K562 (cell line): ENCODE data around the gene OBSCN. TPM values are rescaled to one million over a fixed set of nuclear protein-coding genes. Genes with fewer than 3 reads are reported as not detected.

ENCODE experiments used
- ATF3 ChIP-seq, 2 experiments: fragments of 450-650 bp in 1 of 2; sonication (generic) in 1 of 2; formaldehyde crosslinking in 1 of 2; IDR thresholded peaks in 1 of 2; conservative IDR thresholded peaks in 1 of 2; 2 replicates each; pipeline versions ENCODE4 v1.6.1 to v1.8.1; 2016 to 2023; ENCODE audit warnings: mild to moderate bottlenecking in 2 of 2, moderate library complexity in 2 of 2, inconsistent platforms in 1 of 2, missing genetic modification reagents in 1 of 2
- BCOR ChIP-seq: fragments of 450-650 bp; IDR thresholded peaks from 2 replicates; pipeline ENCODE4 v1.6.1; 2016
- CBX5 ChIP-seq: IDR thresholded peaks from 2 replicates; pipeline ENCODE4 v1.6.1; 2014; ENCODE audit warnings: low read depth, borderline replicate concordance
- CHAMP1 ChIP-seq: fragments of 450-650 bp; IDR thresholded peaks from 2 replicates; pipeline ENCODE4 v1.6.1; 2016; ENCODE audit warnings: mild to moderate bottlenecking
- DACH1 ChIP-seq: fragments of 450-650 bp; IDR thresholded peaks from 2 replicates; pipeline ENCODE4 v1.6.1; 2018; ENCODE audit not compliant: partially characterized antibody
- DPF2 ChIP-seq: fragments of 450-650 bp; IDR thresholded peaks from 2 replicates; pipeline ENCODE4 v1.6.1; 2016
- EHMT2 ChIP-seq: fragments of 450-650 bp; IDR thresholded peaks from 2 replicates; pipeline ENCODE4 v1.6.1; 2018; ENCODE audit warnings: antibody characterized with exemption
- EP300 ChIP-seq: IDR thresholded peaks from 2 replicates; pipeline ENCODE4 v1.6.1; 2012; ENCODE audit warnings: low read length, improper control_type of control experiment
- GTF2A2 ChIP-seq: IDR thresholded peaks from 2 replicates; pipeline ENCODE4 v1.6.1; 2016; ENCODE audit warnings: mild to moderate bottlenecking, missing genetic modification characterization, missing compliant biosample characterization
- HDAC8 ChIP-seq: fragments of 450-650 bp; IDR thresholded peaks from 2 replicates; pipeline ENCODE4 v1.6.1; 2016; ENCODE audit warnings: mild to moderate bottlenecking, missing genetic modification characterization, moderate library complexity, missing compliant biosample characterization
- JUND ChIP-seq, 2 experiments: IDR thresholded peaks; 2 replicates in 1 of 2; 3 replicates in 1 of 2; pipeline ENCODE4 v1.6.1; 2011; ENCODE audit warnings: borderline replicate concordance in 2 of 2, low read depth in 2 of 2, low read length in 2 of 2, improper control_type of control experiment in 1 of 2, missing biosample characterization in 1 of 2, missing genetic modification characterization in 1 of 2, missing genetic modification reagents in 1 of 2
- LEF1 ChIP-seq: fragments of 450-650 bp; IDR thresholded peaks from 2 replicates; pipeline ENCODE4 v1.6.1; 2016; ENCODE audit warnings: mild to moderate bottlenecking
- MIER1 ChIP-seq: fragments of 450-650 bp; IDR thresholded peaks from 2 replicates; pipeline ENCODE4 v1.6.1; 2016; ENCODE audit warnings: antibody characterized with exemption, mild to moderate bottlenecking, low read depth
- MTA3 ChIP-seq: fragments of 450-650 bp; formaldehyde crosslinking; IDR thresholded peaks from 2 replicates; pipeline ENCODE4 v1.6.1; 2017; ENCODE audit warnings: mild to moderate bottlenecking, borderline replicate concordance
- NBN ChIP-seq: fragments of 450-650 bp; IDR thresholded peaks from 2 replicates; pipeline ENCODE4 v1.6.1; 2016; ENCODE audit warnings: low read depth, mild to moderate bottlenecking
- NR2C2 ChIP-seq, 2 experiments: fragments of 200-800 bp in 1 of 2; sonication (Bioruptor generic) in 1 of 2; sonication (generic) in 1 of 2; formaldehyde crosslinking in 1 of 2; IDR thresholded peaks; 2 replicates each; pipeline versions ENCODE4 v1.6.1 to v1.8.0; 2016 to 2022; ENCODE audit warnings: mild to moderate bottlenecking in 1 of 2, missing compliant biosample characterization in 1 of 2, missing genetic modification characterization in 1 of 2, missing genetic modification reagents in 1 of 2
- NUFIP1 ChIP-seq: fragments of 450-650 bp; IDR thresholded peaks from 2 replicates; pipeline ENCODE4 v1.6.1; 2018; ENCODE audit not compliant: partially characterized antibody
- RAD51 ChIP-seq: fragments of 450-650 bp; IDR thresholded peaks from 2 replicates; pipeline ENCODE4 v1.7.1; 2016; ENCODE audit warnings: low read depth, mild to moderate bottlenecking, borderline replicate concordance
- RBM25 ChIP-seq: fragments of 200-400 bp; formaldehyde crosslinking; IDR thresholded peaks from 2 replicates; pipeline ENCODE4 v1.6.1; 2018; ENCODE audit warnings: low read length, low read depth, moderate library complexity; ENCODE audit not compliant: severe bottlenecking
- SRSF9 ChIP-seq: fragments of 200-400 bp; formaldehyde crosslinking; IDR thresholded peaks from 2 replicates; pipeline ENCODE4 v1.6.1; 2017; ENCODE audit warnings: low read depth, low read length, borderline replicate concordance
- STAT5A ChIP-seq: IDR thresholded peaks from 2 replicates; pipeline ENCODE4 v1.6.1; 2012; ENCODE audit warnings: low read length, inconsistent platforms, borderline replicate concordance
- TAF9B ChIP-seq: fragments of 450-650 bp; IDR thresholded peaks from 2 replicates; pipeline ENCODE4 v1.6.1; 2018; ENCODE audit warnings: mild to moderate bottlenecking; ENCODE audit not compliant: partially characterized antibody
- XRCC3 ChIP-seq: fragments of 450-650 bp; IDR thresholded peaks from 2 replicates; pipeline ENCODE4 v1.6.1; 2017; ENCODE audit warnings: mild to moderate bottlenecking, moderate library complexity
- ZEB2 ChIP-seq: fragments of 450-650 bp; IDR thresholded peaks from 2 replicates; pipeline ENCODE4 v1.6.1; 2016
- ZNF124 ChIP-seq: sonication (generic); formaldehyde crosslinking; IDR thresholded peaks from 2 replicates; pipeline ENCODE4 v1.8.1; 2022; ENCODE audit warnings: missing genetic modification reagents
- polyA plus RNA-seq, 8 experiments: library from polyadenylated mRNA; depleted of rRNA in 4 of 8; stranded (reverse) in 5 of 8; unstranded in 3 of 8; fragments of >200 nt; fragmentation: Nextera tagmentation in 2 of 8; fragmentation: Illumina TruSeq in 1 of 8; extraction: Ambion mirVana in 2 of 8; extraction: Trizol in 1 of 8; gene quantifications; 2 replicates each; pipeline versions ENCODE4 v1.2.1 to v1.2.3, GENCODE V29; 2011 to 2014; ENCODE audit warnings: inconsistent platforms in 1 of 8, missing spikeins in 1 of 8
- total RNA-seq, 7 experiments: library from RNA; depleted of rRNA in 6 of 7; stranded (reverse); fragments of >200 nt in 6 of 7; fragmentation: Illumina TruSeq in 2 of 7; extraction: Trizol in 2 of 7; gene quantifications; 2 replicates each; pipeline versions ENCODE4 v1.2.1 to v1.2.3, GENCODE V29; 2011 to 2021; ENCODE audit warnings: low replicate concordance in 1 of 7

Gene OBSCN
- total and polyA plus RNA-seq, 9 of the 15 experiments (the other 6 are each of a cell fraction or from before 2014, with no cell fraction given) = 0.18 to 19.7 (median 3.6) TPM

- TF ChIP-seq SRSF9 (no peak), NBN (peak; percentile 96), JUND (IDR thresholded peaks at IDR 0.05; ENCODE audit: borderline replicate concordance, low read depth, low read length) (no peak), JUND (tag; IDR thresholded peaks at IDR 0.05; ENCODE audit: borderline replicate concordance, low read depth, low read length) (peak; percentile 13; the same call in 1 of the 3 replicates), MTA3 (peak; percentile 89), ZEB2 (peak; percentile 94), STAT5A (peak; percentile 15; the same call in 1 of the 2 replicates), CBX5 (peak; percentile 99), ATF3 (IDR thresholded peaks at IDR 0.05) (no peak), ATF3 (CRISPR knock-in tag; conservative IDR thresholded peaks at IDR 0.05) (peak; percentile 55; the same call in 1 of the 2 replicates), BCOR (peak; percentile 36; the same call in 1 of the 2 replicates), TAF9B (no peak), EHMT2 (peak; percentile 79; the same call in 1 of the 2 replicates), RBM25 (peak; percentile 3), NUFIP1 (no peak), DPF2 (peak; percentile 81), MIER1 (peak; percentile 83; the same call in 1 of the 2 replicates), RAD51 (no peak; the same call in 1 of the 2 replicates), DACH1 (peak; percentile 83), XRCC3 (peak; percentile 96), EP300 (peak; percentile 23; the same call in 1 of the 2 replicates), GTF2A2 (tag) (0 out of 2 replicates have a peak, but pooled peaks have one; percentile 26), NR2C2 (CRISPR knock-in tag; IDR thresholded peaks at IDR 0.05) (no peak), NR2C2 (tag; IDR thresholded peaks at IDR 0.05) (no peak), HDAC8 (tag) (no peak), CHAMP1 (0 out of 2 replicates have a peak, but pooled peaks have one; percentile 22), ZNF124 (CRISPR knock-in tag) (no peak), LEF1 (peak; percentile 63; the same call in 1 of the 2 replicates)
Measured at GRCh38 chr1:228198977-228199590, 8.8 kb upstream of the OBSCN start (continued).
